HUES48 (cell line): ENCODE measurements around the gene KDM2B.

Experiments used
- H3K27ac ChIP-seq: one replicate; pipeline ENCODE4 v1.7.0; 2013; ENCODE audit warnings: low read depth, low read length, inconsistent platforms
- H3K27me3 ChIP-seq: 2 replicates; pipeline ENCODE4 v1.6.1; 2013; ENCODE audit warnings: mild to moderate bottlenecking, low read length; ENCODE audit not compliant: control insufficient read depth, insufficient read depth
- H3K36me3 ChIP-seq: 2 replicates; pipeline ENCODE4 v1.6.1; 2013; ENCODE audit warnings: low read length; ENCODE audit not compliant: control insufficient read depth, insufficient read depth
- H3K4me1 ChIP-seq: 2 replicates; pipeline ENCODE4 v1.6.1; 2013; ENCODE audit warnings: mild to moderate bottlenecking, low read length; ENCODE audit not compliant: control insufficient read depth, insufficient read depth
- H3K4me3 ChIP-seq: 2 replicates; pipeline ENCODE4 v1.5.1; 2013; ENCODE audit warnings: mild to moderate bottlenecking, low read depth, low read length
- H3K9ac ChIP-seq: 2 replicates; pipeline ENCODE4 v1.6.1; 2013; ENCODE audit warnings: mild to moderate bottlenecking, low read depth, low read length, moderate library complexity
- H3K9me3 ChIP-seq: 2 replicates; pipeline ENCODE4 v1.6.1; 2013; ENCODE audit warnings: low read length; ENCODE audit not compliant: control insufficient read depth, insufficient read depth

KDM2B gene

GRCh38 chr12:121550974-121551634 is 29.7 kb downstream of the KDM2B start:
- Histone ChIP-seq H3K36me3 (peaks cover 74% of the 10 kb centered on the region), H3K4me3 (no peak overlapping the region), H3K9me3 (no peaks in the 10 kb centered on the region), H3K4me1 (no peaks in the 10 kb centered on the region), H3K27me3 (no peaks in the 10 kb centered on the region), H3K9ac (no peak overlapping the region), H3K27ac (no peak overlapping the region)

DNA sequence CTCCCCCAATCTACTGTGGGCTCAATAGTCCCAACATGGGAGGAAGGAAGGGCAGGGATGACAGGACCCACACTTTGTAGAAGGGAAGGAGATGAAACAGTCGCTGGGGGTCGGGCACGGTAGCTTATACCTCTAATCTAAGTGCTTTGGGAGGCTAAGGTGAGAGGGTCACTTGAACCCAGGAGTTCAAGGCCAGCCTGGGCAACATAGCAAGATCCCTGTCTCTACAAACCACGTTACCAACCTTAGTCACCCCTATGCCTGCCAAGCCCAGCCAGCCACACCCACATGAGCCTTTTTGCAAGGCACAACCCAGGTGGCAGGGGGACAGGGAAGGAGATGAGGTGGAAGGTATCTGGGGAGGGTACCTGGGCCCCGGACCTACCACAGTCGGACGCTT is 31.7 kb downstream of the KDM2B start:
- H3K36me3 ChIP-seq: peaks cover 78% of the 10 kb centered on the region
- no peaks in the 10 kb centered on the region for H3K9me3 ChIP-seq
- H3K4me3 ChIP-seq: no peak overlapping the region
- H3K4me1 ChIP-seq: no peaks in the 10 kb centered on the region
- no peaks in the 10 kb centered on the region for H3K27me3 ChIP-seq
- no peak overlapping the region for H3K27ac ChIP-seq
- H3K9ac ChIP-seq: no peak overlapping the region

GRCh38 chr12:121545480-121545879 is 35.3 kb downstream of the KDM2B start:
- no peak overlapping the region for H3K4me3 ChIP-seq
- H3K9me3 ChIP-seq: no peaks in the 10 kb centered on the region
- H3K9ac ChIP-seq: no peak overlapping the region
- no peak overlapping the region for H3K27ac ChIP-seq
- peaks cover 72% of the 10 kb centered on the region for H3K36me3 ChIP-seq
- no peaks in the 10 kb centered on the region for H3K27me3 ChIP-seq
- H3K4me1 ChIP-seq: no peaks in the 10 kb centered on the region

- peaks cover 66% of the 10 kb centered on the region for H3K36me3 ChIP-seq
- H3K27me3 ChIP-seq: peaks cover 2% of the 10 kb centered on the region; the same call in 1 of the 2 replicates
- peaks cover 2% of the 10 kb centered on the region; the same call in 1 of the 2 replicates for H3K4me1 ChIP-seq
- no peak overlapping the region for H3K27ac ChIP-seq
- no peaks in the 10 kb centered on the region for H3K9me3 ChIP-seq
- H3K9ac ChIP-seq: no peak overlapping the region
- no peak overlapping the region for H3K4me3 ChIP-seq
Observed at GRCh38 chr12:121543786-121544185, 37.0 kb downstream of the KDM2B start.

- Histone ChIP-seq H3K4me1 (peaks cover 26% of the 10 kb centered on the region), H3K4me3 (no peak overlapping the region), H3K9ac (no peak overlapping the region), H3K27me3 (peaks cover 7% of the 10 kb centered on the region; the same call in 1 of the 2 replicates), H3K27ac (no peak overlapping the region), H3K36me3 (peaks cover 30% of the 10 kb centered on the region), H3K9me3 (no peaks in the 10 kb centered on the region)
Observed at GRCh38 chr12:121539908-121540307, 40.9 kb downstream of the KDM2B start.

- Histone ChIP-seq H3K9me3 (no peaks in the 10 kb centered on the region), H3K36me3 (peaks cover 32% of the 10 kb centered on the region), H3K4me1 (peaks cover 31% of the 10 kb centered on the region), H3K27ac (no peak overlapping the region), H3K4me3 (peak overlapping the region; percentile 47), H3K9ac (no peak overlapping the region), H3K27me3 (peaks cover 7% of the 10 kb centered on the region; the same call in 1 of the 2 replicates)
Observed at GRCh38 chr12:121538699-121539061, 42.1 kb downstream of the KDM2B start.

DNA sequence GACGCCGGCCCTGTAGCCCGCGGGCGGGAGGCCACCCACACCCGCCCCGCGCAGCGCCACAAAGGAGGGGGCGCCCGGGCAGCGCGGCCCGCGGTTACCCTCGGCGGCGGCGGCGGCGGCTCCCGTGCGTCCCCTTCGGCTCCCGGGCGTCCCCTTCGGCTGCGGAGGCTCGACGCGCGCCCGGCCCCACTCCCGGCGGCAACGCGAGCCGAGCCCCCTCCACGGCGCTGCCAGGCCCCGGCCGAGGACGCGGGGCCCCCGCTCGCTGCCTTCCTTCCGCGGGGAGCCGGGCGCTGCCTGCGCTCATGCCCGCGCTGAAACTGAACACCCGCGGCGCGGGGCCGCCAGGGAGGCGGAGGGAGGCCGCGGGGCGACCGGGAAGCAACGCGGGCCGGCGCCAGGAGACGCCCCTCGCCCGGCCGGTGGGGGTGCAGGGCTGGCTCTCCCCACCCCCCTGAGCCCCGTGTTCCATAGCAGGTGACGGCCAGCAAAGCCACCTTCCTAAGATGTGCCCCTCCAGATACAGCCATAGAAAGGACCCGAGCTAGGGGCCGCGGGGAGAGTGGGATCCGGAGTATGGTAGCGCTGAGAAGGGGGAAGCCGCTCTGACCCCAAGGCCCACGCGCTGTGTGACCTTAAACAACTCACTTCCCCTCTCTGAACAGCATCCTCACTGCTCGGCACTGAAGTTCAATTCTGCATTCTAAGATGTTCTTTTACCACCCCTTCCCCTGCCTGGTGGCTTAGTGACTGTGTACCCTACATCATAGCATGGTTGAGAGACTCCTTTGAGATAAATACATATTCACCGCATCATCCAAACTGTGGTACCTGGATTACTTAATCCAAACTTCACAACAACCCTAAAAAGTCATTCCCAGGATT is 42.8 kb downstream of the KDM2B start:
- H3K36me3 ChIP-seq: peaks cover 36% of the 10 kb centered on the region
- peaks cover 31% of the 10 kb centered on the region for H3K4me1 ChIP-seq
- no peak overlapping the region for H3K27ac ChIP-seq
- H3K9me3 ChIP-seq: no peaks in the 10 kb centered on the region
- H3K4me3 ChIP-seq: peak overlapping the region; percentile 47
- H3K27me3 ChIP-seq: peaks cover 7% of the 10 kb centered on the region; the same call in 1 of the 2 replicates
- H3K9ac ChIP-seq: no peak overlapping the region

GRCh38 chr12:121536899-121537813 is 43.7 kb downstream of the KDM2B start:
- H3K9me3 ChIP-seq: no peaks in the 10 kb centered on the region
- peaks cover 7% of the 10 kb centered on the region; the same call in 1 of the 2 replicates for H3K27me3 ChIP-seq
- H3K9ac ChIP-seq: no peak overlapping the region
- peak overlapping the region; percentile 49; the same call in 1 of the 2 replicates for H3K4me3 ChIP-seq
- peaks cover 37% of the 10 kb centered on the region for H3K36me3 ChIP-seq
- H3K27ac ChIP-seq: peak overlapping the region; percentile 55
- H3K4me1 ChIP-seq: peaks cover 31% of the 10 kb centered on the region

- no peaks in the 10 kb centered on the region for H3K9me3 ChIP-seq
- no peak overlapping the region for H3K9ac ChIP-seq
- peaks cover 38% of the 10 kb centered on the region for H3K36me3 ChIP-seq
- peak overlapping the region; percentile 55 for H3K27ac ChIP-seq
- peak overlapping the region; percentile 49 for H3K4me3 ChIP-seq
- peaks cover 7% of the 10 kb centered on the region; the same call in 1 of the 2 replicates for H3K27me3 ChIP-seq
- peaks cover 32% of the 10 kb centered on the region for H3K4me1 ChIP-seq
Observed at GRCh38 chr12:121536054-121536898, 44.5 kb downstream of the KDM2B start.
